HG02981 (cell line): ENCODE measurements around the gene NDFIP1.
A peak's percentile ranks its signal among the peaks of the same experiment; 100 is the strongest.
"Not testable (repeated sequence)": the region's sequence is repeated elsewhere in the genome, so short reads cannot be mapped to it uniquely, and the experiment has no call there.

Experiments used
- ATAC-seq: cut with Tn5 transposase; IDR thresholded peaks from one replicate; pipeline ENCODE4 v1.9.1; 2021; ENCODE audit warnings: mild to moderate bottlenecking, moderate library complexity; ENCODE audit not compliant: unreplicated experiment

Gene NDFIP1

GRCh38 chr5:142108432-142109330, at the start of gene NDFIP1:
TSS of gene NDFIP1 (plus strand) at chr5:142108779. CDS start at chr5:142108975, 196 bp downstream.
- peak; percentile 94 for ATAC-seq

- ATAC-seq: no peak
Observed at GRCh38 chr5:142059304-142059940, 49.2 kb upstream of the NDFIP1 start.

GRCh38 chr5:142063376-142063775, 45.2 kb upstream of the NDFIP1 start:
- ATAC-seq: no peak

- ATAC-seq: no peak
Observed at GRCh38 chr5:142063878-142064331, 44.7 kb upstream of the NDFIP1 start.

GRCh38 chr5:142065273-142065672, 43.3 kb upstream of the NDFIP1 start:
- no peak for ATAC-seq

GRCh38 chr5:142069606-142070399, 38.8 kb upstream of the NDFIP1 start:
- no peak for ATAC-seq

GRCh38 chr5:142070734-142071133, 37.8 kb upstream of the NDFIP1 start:
- no peak for ATAC-seq

- no peak for ATAC-seq
Observed at GRCh38 chr5:142072488-142072887, 36.1 kb upstream of the NDFIP1 start.

GRCh38 chr5:142073362-142073988, 35.1 kb upstream of the NDFIP1 start:
- ATAC-seq: no peak

GRCh38 chr5:142074006-142074405, 34.6 kb upstream of the NDFIP1 start:
- no peak for ATAC-seq

- ATAC-seq: no peak
Observed at GRCh38 chr5:142078221-142078620, 30.4 kb upstream of the NDFIP1 start.

GRCh38 chr5:142078706-142079105, 29.9 kb upstream of the NDFIP1 start:
- ATAC-seq: no peak

- no peak for ATAC-seq
Observed at GRCh38 chr5:142079306-142079721, 29.3 kb upstream of the NDFIP1 start.

GRCh38 chr5:142080248-142080647, 28.3 kb upstream of the NDFIP1 start:
- ATAC-seq: no peak

- no peak for ATAC-seq
Observed at GRCh38 chr5:142082182-142082781, 26.3 kb upstream of the NDFIP1 start.

- no peak for ATAC-seq
Observed at GRCh38 chr5:142086229-142086628, 22.4 kb upstream of the NDFIP1 start.

- ATAC-seq: no peak
Observed at GRCh38 chr5:142086679-142087078, 21.9 kb upstream of the NDFIP1 start.

GRCh38 chr5:142087920-142088679, 20.5 kb upstream of the NDFIP1 start:
- no peak for ATAC-seq

GRCh38 chr5:142088855-142089479, 19.6 kb upstream of the NDFIP1 start:
- ATAC-seq: not testable (repeated sequence)
